HL-60 (cell line): ENCODE data around the gene PTPRM.

Source experiments
- GABPA ChIP-seq: IDR thresholded peaks from 2 replicates; pipeline ENCODE4 v1.6.1; 2012; ENCODE audit warnings: low read depth
- SPI1 ChIP-seq: IDR thresholded peaks from 2 replicates; pipeline ENCODE4 v1.6.1; 2012; ENCODE audit warnings: low read depth, mild to moderate bottlenecking, borderline replicate concordance
- TF ChIP-seq, protein P1 (sequence below): IDR thresholded peaks from one replicate; pipeline ENCODE4 v1.5.1; 2011; ENCODE audit warnings: low read length, control low read depth, inconsistent platforms; ENCODE audit not compliant: insufficient read depth

DNA sequence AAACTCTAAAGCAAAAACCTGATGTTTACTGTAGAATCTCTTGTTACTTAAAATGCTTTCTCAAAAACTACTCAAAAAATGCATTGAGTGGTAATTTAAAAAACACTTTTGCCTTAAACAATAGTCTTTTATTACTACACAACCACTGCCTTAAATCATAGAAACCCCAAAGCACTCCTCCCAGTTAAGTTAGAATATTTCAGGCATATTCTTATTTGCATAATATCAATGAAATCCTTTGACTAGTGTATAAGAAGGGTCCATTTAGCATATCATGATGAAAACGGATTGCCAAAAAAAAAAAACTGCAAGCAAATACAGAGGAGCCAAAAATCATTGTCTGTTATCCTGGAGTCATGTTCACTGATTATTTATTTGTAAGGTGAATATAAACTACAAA, 119.2 kb downstream of the PTPRM start:
- TF ChIP-seq, protein P1, sequence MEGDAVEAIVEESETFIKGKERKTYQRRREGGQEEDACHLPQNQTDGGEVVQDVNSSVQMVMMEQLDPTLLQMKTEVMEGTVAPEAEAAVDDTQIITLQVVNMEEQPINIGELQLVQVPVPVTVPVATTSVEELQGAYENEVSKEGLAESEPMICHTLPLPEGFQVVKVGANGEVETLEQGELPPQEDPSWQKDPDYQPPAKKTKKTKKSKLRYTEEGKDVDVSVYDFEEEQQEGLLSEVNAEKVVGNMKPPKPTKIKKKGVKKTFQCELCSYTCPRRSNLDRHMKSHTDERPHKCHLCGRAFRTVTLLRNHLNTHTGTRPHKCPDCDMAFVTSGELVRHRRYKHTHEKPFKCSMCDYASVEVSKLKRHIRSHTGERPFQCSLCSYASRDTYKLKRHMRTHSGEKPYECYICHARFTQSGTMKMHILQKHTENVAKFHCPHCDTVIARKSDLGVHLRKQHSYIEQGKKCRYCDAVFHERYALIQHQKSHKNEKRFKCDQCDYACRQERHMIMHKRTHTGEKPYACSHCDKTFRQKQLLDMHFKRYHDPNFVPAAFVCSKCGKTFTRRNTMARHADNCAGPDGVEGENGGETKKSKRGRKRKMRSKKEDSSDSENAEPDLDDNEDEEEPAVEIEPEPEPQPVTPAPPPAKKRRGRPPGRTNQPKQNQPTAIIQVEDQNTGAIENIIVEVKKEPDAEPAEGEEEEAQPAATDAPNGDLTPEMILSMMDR, result no peak
- TF ChIP-seq GABPA (no peak), SPI1 (no peak)
